HG03280 (cell line): ENCODE measurements around the gene CTF1.
"Not testable (repeated sequence)": the region's sequence is repeated elsewhere in the genome, so short reads cannot be mapped to it uniquely, and the experiment has no call there.

Source experiments
- ATAC-seq: cut with Tn5 transposase; IDR thresholded peaks from one replicate; pipeline ENCODE4 v1.9.1; 2021; ENCODE audit warnings: mild to moderate bottlenecking, moderate library complexity; ENCODE audit not compliant: unreplicated experiment

Gene CTF1

GRCh38 chr16:30927789-30928378 is 31.5 kb downstream of the CTF1 start:
- ATAC-seq = no peak

- ATAC-seq = no peak
These were observed 32.0 kb downstream of the CTF1 start for GRCh38 chr16:30928390-30928789.

- ATAC-seq = no peak
These were observed 32.8 kb downstream of the CTF1 start for GRCh38 chr16:30929167-30929566.

- no peak for ATAC-seq
These were observed 33.8 kb downstream of the CTF1 start for GRCh38 chr16:30930160-30930571.

- no peak for ATAC-seq
These were observed 34.7 kb downstream of the CTF1 start for GRCh38 chr16:30931068-30931650.

- no peak for ATAC-seq
These were observed 38.6 kb downstream of the CTF1 start for GRCh38 chr16:30934827-30935557.

GRCh38 chr16:30937692-30938091 is 41.3 kb downstream of the CTF1 start:
- no peak for ATAC-seq

- ATAC-seq = not testable (repeated sequence)
These were observed 43.2 kb downstream of the CTF1 start for GRCh38 chr16:30939571-30939970.

- peak; percentile 88 for ATAC-seq
These were observed 45.4 kb downstream of the CTF1 start for GRCh38 chr16:30941600-30942425.

GRCh38 chr16:30942426-30942806 is 46.0 kb downstream of the CTF1 start:
- ATAC-seq = no peak

GRCh38 chr16:30944352-30944751 is 47.9 kb downstream of the CTF1 start:
- ATAC-seq = no peak

GRCh38 chr16:30946671-30947540 is 50.5 kb downstream of the CTF1 start:
- no peak for ATAC-seq

GRCh38 chr16:30947541-30947858 is 51.1 kb downstream of the CTF1 start:
- ATAC-seq = no peak

GRCh38 chr16:30947859-30948666 is 51.6 kb downstream of the CTF1 start:
- no peak for ATAC-seq

- peak; percentile 59 for ATAC-seq
These were observed 52.5 kb downstream of the CTF1 start, which contains the start of gene ORAI3 for GRCh38 chr16:30948667-30949649. ORAI3 (plus strand) TSS chr16:30949068; CDS start chr16:30949290, 222 bp downstream.

- ATAC-seq = peak; percentile 40
These were observed 53.5 kb downstream of the CTF1 start for GRCh38 chr16:30949650-30950515.

- no peak for ATAC-seq
These were observed 54.2 kb downstream of the CTF1 start for GRCh38 chr16:30950516-30951065.
